Neural progenitor cell (in vitro differentiated cells): Measurements from ENCODE around the gene VAV2. TPM values are rescaled to one million over a fixed set of nuclear protein-coding genes. Genes with fewer than 3 reads are reported as not detected.
A peak's percentile ranks its signal among the peaks of the same experiment; 100 is the strongest.
"Not testable (repeated sequence)": the region's sequence is repeated elsewhere in the genome, so short reads cannot be mapped to it uniquely, and the experiment has no call there.

Experiments used
- DNase-seq: peaks from one replicate; pipeline ENCODE4 v3.0.0-alpha.2; 2016; ENCODE audit warnings: low spot score
- H2AFZ ChIP-seq: fragments of 200-600 bp; sonication (generic); replicated peaks from 2 replicates; pipeline ENCODE4 v1.6.1; 2016; ENCODE audit warnings: antibody characterized with exemption
- H3F3A ChIP-seq: fragments of 200-600 bp; sonication (generic); 2 replicates; pipeline ENCODE4 v1.6.1; 2016; ENCODE audit warnings: antibody characterized with exemption, low read depth
- H3K27ac ChIP-seq: fragments of 200-600 bp; sonication (generic); 2 replicates; pipeline ENCODE4 v1.5.1; 2016; ENCODE audit warnings: mild to moderate bottlenecking
- H3K27me3 ChIP-seq: fragments of 200-600 bp; sonication (generic); 2 replicates; pipeline ENCODE4 v1.6.1; 2016; ENCODE audit warnings: mild to moderate bottlenecking, moderate library complexity
- H3K36me3 ChIP-seq: fragments of 200-600 bp; sonication (generic); 2 replicates; pipeline ENCODE4 v1.5.1; 2016
- H3K4me1 ChIP-seq: fragments of 200-600 bp; sonication (generic); 2 replicates; pipeline ENCODE4 v1.6.1; 2016; ENCODE audit warnings: mixed run types
- H3K4me2 ChIP-seq: fragments of 200-600 bp; sonication (generic); 2 replicates; pipeline ENCODE4 v1.6.1; 2016
- H3K4me3 ChIP-seq: fragments of 200-600 bp; sonication (generic); 2 replicates; pipeline ENCODE4 v1.5.1; 2016
- H3K79me2 ChIP-seq: fragments of 200-600 bp; sonication (generic); 2 replicates; pipeline ENCODE4 v1.6.1; 2016; ENCODE audit warnings: low read depth
- H3K9ac ChIP-seq: fragments of 200-600 bp; sonication (generic); 2 replicates; pipeline ENCODE4 v1.6.1; 2016
- H3K9me3 ChIP-seq: fragments of 200-600 bp; sonication (generic); 2 replicates; pipeline ENCODE4 v1.5.1; 2016; ENCODE audit warnings: low read depth
- H4K20me1 ChIP-seq: fragments of 200-600 bp; sonication (generic); 2 replicates; pipeline ENCODE4 v1.6.1; 2016; ENCODE audit warnings: low read depth
- H3K27ac Mint-ChIP-seq: 3 replicates; pipeline ENCODE4 v1.8.0; 2021; ENCODE audit warnings: mixed read lengths
- H3K27me3 Mint-ChIP-seq: 2 replicates; pipeline ENCODE4 v1.8.0; 2022; ENCODE audit warnings: low read depth, mild to moderate bottlenecking, inconsistent platforms, moderate library complexity, mixed read lengths; ENCODE audit not compliant: insufficient read depth
- H3K36me3 Mint-ChIP-seq: 3 replicates; pipeline ENCODE4 v1.8.0; 2021; ENCODE audit warnings: mixed read lengths
- H3K4me1 Mint-ChIP-seq: 3 replicates; pipeline ENCODE4 v1.8.0; 2021; ENCODE audit warnings: mixed read lengths
- H3K4me3 Mint-ChIP-seq: 3 replicates; pipeline ENCODE4 v1.8.0; 2021; ENCODE audit warnings: mild to moderate bottlenecking, moderate library complexity, mixed read lengths
- H3K9me3 Mint-ChIP-seq: 3 replicates; pipeline ENCODE4 v1.8.0; 2020; ENCODE audit warnings: mixed read lengths
- EZH2 ChIP-seq: fragments of 200-600 bp; sonication (generic); IDR thresholded peaks from 2 replicates; pipeline ENCODE4 v1.6.1; 2017; ENCODE audit warnings: antibody characterized with exemption, mild to moderate bottlenecking, moderate library complexity
- EZH2phosphoT487 ChIP-seq: fragments of 200-600 bp; sonication (generic); IDR thresholded peaks from 2 replicates; pipeline ENCODE4 v1.6.1; 2017; ENCODE audit warnings: antibody characterized with exemption
- total RNA-seq: library from RNA; depleted of rRNA; stranded (reverse); fragments of >200 nt; gene quantifications from 2 replicates; pipeline ENCODE4 v1.2.3, GENCODE V29; 2015; ENCODE audit warnings: low replicate concordance
- TF ChIP-seq, protein P1 (sequence below): fragments of 200-600 bp; sonication (generic); IDR thresholded peaks from 2 replicates; pipeline ENCODE4 v1.5.1; 2017; ENCODE audit warnings: antibody characterized with exemption, mild to moderate bottlenecking

Gene VAV2
- total RNA-seq, 1 donor from 2014 or later, result 12.9 TPM

GRCh38 chr9:133897675-133898074, 94.4 kb downstream of the VAV2 start:
- H3K9ac ChIP-seq, result no peak overlapping the region
- peak overlapping the region; percentile 60 for H3K27ac Mint-ChIP-seq

GRCh38 chr9:133896007-133896406, 96.1 kb downstream of the VAV2 start:
- H3K79me2 ChIP-seq, result peaks cover 26% of the 10 kb centered on the region
- not testable (repeated sequence) for H3K27ac ChIP-seq, H3K36me3 ChIP-seq, H3K27me3 Mint-ChIP-seq, H3K4me3 ChIP-seq, H4K20me1 ChIP-seq, H3K27ac Mint-ChIP-seq, H3K36me3 Mint-ChIP-seq, H3K27me3 ChIP-seq, H3K4me3 Mint-ChIP-seq, H3K9me3 ChIP-seq, H3K4me2 ChIP-seq, DNase-seq, H2AFZ ChIP-seq, H3K9me3 Mint-ChIP-seq, H3K9ac ChIP-seq
- peaks cover 13% of the 10 kb centered on the region for H3F3A ChIP-seq
- H3K4me1 ChIP-seq, result peaks cover 29% of the 10 kb centered on the region
- H3K4me1 Mint-ChIP-seq, result peaks cover 25% of the 10 kb centered on the region

More at GRCh38 chr9:133897675-133898074, 94.4 kb downstream of the VAV2 start:
- TF ChIP-seq, protein P1, sequence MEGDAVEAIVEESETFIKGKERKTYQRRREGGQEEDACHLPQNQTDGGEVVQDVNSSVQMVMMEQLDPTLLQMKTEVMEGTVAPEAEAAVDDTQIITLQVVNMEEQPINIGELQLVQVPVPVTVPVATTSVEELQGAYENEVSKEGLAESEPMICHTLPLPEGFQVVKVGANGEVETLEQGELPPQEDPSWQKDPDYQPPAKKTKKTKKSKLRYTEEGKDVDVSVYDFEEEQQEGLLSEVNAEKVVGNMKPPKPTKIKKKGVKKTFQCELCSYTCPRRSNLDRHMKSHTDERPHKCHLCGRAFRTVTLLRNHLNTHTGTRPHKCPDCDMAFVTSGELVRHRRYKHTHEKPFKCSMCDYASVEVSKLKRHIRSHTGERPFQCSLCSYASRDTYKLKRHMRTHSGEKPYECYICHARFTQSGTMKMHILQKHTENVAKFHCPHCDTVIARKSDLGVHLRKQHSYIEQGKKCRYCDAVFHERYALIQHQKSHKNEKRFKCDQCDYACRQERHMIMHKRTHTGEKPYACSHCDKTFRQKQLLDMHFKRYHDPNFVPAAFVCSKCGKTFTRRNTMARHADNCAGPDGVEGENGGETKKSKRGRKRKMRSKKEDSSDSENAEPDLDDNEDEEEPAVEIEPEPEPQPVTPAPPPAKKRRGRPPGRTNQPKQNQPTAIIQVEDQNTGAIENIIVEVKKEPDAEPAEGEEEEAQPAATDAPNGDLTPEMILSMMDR, result no peak
- TF ChIP-seq EZH2 (no peak), EZH2phosphoT487 (no peak)
- H3K4me1 Mint-ChIP-seq, result peaks cover 19% of the 10 kb centered on the region
- no peak overlapping the region for H3K4me3 Mint-ChIP-seq
- Histone ChIP-seq H3K36me3 (no peaks in the 10 kb centered on the region), H3K27ac (no peak overlapping the region), H3K4me3 (no peak overlapping the region), H4K20me1 (peaks cover 10% of the 10 kb centered on the region), H3F3A (peaks cover 13% of the 10 kb centered on the region), H3K9me3 (no peaks in the 10 kb centered on the region), H3K27me3 (no peaks in the 10 kb centered on the region), H3K4me1 (peaks cover 22% of the 10 kb centered on the region), H3K79me2 (peaks cover 41% of the 10 kb centered on the region), H2AFZ (no peak overlapping the region), H3K4me2 (no peak overlapping the region)
- DNase-seq, result no peak
- H3K27me3 Mint-ChIP-seq, result peaks cover 6% of the 10 kb centered on the region
- peaks cover 8% of the 10 kb centered on the region for H3K36me3 Mint-ChIP-seq
- H3K9me3 Mint-ChIP-seq, result no peaks in the 10 kb centered on the region

- Mint-ChIP-seq H3K4me3 (no peak overlapping the region), H3K9me3 (peaks cover 3% of the 10 kb centered on the region), H3K4me1 (peaks cover 31% of the 10 kb centered on the region), H3K27me3 (peaks cover 8% of the 10 kb centered on the region), H3K36me3 (peaks cover 13% of the 10 kb centered on the region), H3K27ac (peak overlapping the region; percentile 72)
- Histone ChIP-seq H3K4me3 (no peak overlapping the region), H3K79me2 (peaks cover 24% of the 10 kb centered on the region), H3K4me2 (no peak overlapping the region), H2AFZ (no peak overlapping the region), H3K9ac (no peak overlapping the region), H3K36me3 (no peaks in the 10 kb centered on the region), H4K20me1 (peaks cover 10% of the 10 kb centered on the region), H3K27me3 (no peaks in the 10 kb centered on the region), H3K27ac (no peak overlapping the region), H3F3A (peaks cover 13% of the 10 kb centered on the region), H3K4me1 (peaks cover 29% of the 10 kb centered on the region), H3K9me3 (no peaks in the 10 kb centered on the region)
- TF ChIP-seq, protein P1, result no peak
- TF ChIP-seq EZH2phosphoT487 (no peak), EZH2 (no peak)
- no peak for DNase-seq
These were observed 96.8 kb downstream of the VAV2 start for GRCh38 chr9:133895335-133895734.

- Histone ChIP-seq H3K4me1 (peaks cover 36% of the 10 kb centered on the region), H3K4me2 (no peak overlapping the region), H2AFZ (no peak overlapping the region), H3K27ac (no peak overlapping the region), H3K9me3 (no peaks in the 10 kb centered on the region), H3K79me2 (peaks cover 24% of the 10 kb centered on the region), H3K27me3 (no peaks in the 10 kb centered on the region), H3F3A (peaks cover 16% of the 10 kb centered on the region), H3K9ac (no peak overlapping the region), H3K36me3 (no peaks in the 10 kb centered on the region), H3K4me3 (no peak overlapping the region), H4K20me1 (peaks cover 10% of the 10 kb centered on the region)
- peaks cover 13% of the 10 kb centered on the region for H3K36me3 Mint-ChIP-seq
- no peak overlapping the region for H3K27ac Mint-ChIP-seq
- H3K4me1 Mint-ChIP-seq, result peaks cover 38% of the 10 kb centered on the region
- H3K4me3 Mint-ChIP-seq, result no peak overlapping the region
- DNase-seq, result no peak
- TF ChIP-seq EZH2phosphoT487 (no peak), EZH2 (no peak)
- TF ChIP-seq, protein P1, result no peak
- peaks cover 8% of the 10 kb centered on the region for H3K27me3 Mint-ChIP-seq
- peaks cover 3% of the 10 kb centered on the region for H3K9me3 Mint-ChIP-seq
These were observed 97.5 kb downstream of the VAV2 start for GRCh38 chr9:133894377-133895321.
